Testis (tissue), 2 donors: Measurements from ENCODE around the gene LIMS4.
"Not testable (repeated sequence)": the region's sequence is repeated elsewhere in the genome, so short reads cannot be mapped to it uniquely, and the experiment has no call there.

ENCODE experiments used
- CTCF ChIP-seq, 3 experiments: fragments of 450-650 bp in 2 of 3; fragments of 200-600 bp in 1 of 3; sonication (generic) in 1 of 3; IDR thresholded peaks; one replicate each; pipeline ENCODE4 v1.5.1; 2016 to 2019; ENCODE audit warnings: antibody characterized with exemption in 3 of 3, mild to moderate bottlenecking in 2 of 3, moderate library complexity in 1 of 3
- POLR2A ChIP-seq: fragments of 450-650 bp; IDR thresholded peaks from one replicate; pipeline ENCODE4 v1.6.1; 2017; ENCODE audit warnings: antibody characterized with exemption, mild to moderate bottlenecking, moderate library complexity

GRCh38 chr2:110455080-110455670 is 17.4 kb downstream of the LIMS4 start:
- TF ChIP-seq CTCF (IDR thresholded peaks at IDR 0.05); POLR2A: not testable (repeated sequence)
